GM19438 (cell line): Measurements from ENCODE around the gene CALML5.
"Not testable (repeated sequence)": the region's sequence is repeated elsewhere in the genome, so short reads cannot be mapped to it uniquely, and the experiment has no call there.

ENCODE experiments used
- ATAC-seq: cut with Tn5 transposase; IDR thresholded peaks from one replicate; pipeline ENCODE4 v1.9.1; 2021; ENCODE audit warnings: low read depth; ENCODE audit not compliant: unreplicated experiment

The CALML5 gene

GRCh38 chr10:5486853-5487235 is 12.5 kb downstream of the CALML5 start:
- no peak for ATAC-seq

DNA sequence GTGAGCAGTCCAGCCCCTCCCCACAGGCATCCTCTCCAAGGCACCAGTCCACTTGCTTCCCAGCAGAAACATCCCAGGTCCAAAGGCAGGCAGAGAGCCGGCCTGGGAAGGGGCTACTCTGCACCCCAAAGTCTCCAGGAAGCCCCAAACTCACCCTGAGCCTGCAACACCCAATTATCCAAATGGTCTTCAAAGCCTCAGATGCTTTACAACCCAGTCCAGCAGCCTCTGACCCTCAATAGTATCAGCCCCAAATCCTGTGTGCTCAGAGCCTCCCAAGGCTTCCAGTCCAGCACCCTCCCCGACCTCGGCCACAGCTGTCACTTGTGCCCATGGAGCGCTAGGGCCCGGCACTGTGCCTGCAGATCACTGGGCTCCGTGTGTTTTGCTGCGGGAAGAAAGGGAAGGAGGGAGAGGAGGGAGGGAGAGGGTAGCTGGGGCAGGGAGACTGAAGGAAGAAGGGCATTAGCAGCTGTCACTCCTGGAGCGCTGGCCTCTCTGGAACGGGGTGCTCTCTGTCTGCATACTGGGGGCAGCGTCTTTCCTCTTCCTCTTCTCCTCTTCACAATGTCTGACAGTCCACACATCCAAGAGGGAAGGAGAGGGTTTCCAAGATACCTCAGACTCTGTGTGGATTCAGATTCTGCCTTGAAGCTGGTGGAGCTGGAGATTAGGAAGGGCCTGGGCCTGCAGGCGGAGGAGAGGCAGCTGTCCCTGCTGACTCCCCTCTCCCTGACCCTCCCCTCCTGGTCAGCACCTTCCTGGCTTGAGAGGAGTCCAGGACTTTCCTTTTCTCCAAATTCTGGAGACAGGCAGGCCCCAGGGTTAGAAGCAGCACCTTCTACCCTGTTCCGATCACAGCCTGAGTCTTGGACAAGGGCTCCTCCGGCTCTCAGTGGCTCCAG is 13.2 kb downstream of the CALML5 start:
- ATAC-seq, result no peak

GRCh38 chr10:5485290-5485689 is 14.1 kb downstream of the CALML5 start:
- ATAC-seq, result no peak

GRCh38 chr10:5484205-5484604 is 15.2 kb downstream of the CALML5 start:
- no peak for ATAC-seq

DNA sequence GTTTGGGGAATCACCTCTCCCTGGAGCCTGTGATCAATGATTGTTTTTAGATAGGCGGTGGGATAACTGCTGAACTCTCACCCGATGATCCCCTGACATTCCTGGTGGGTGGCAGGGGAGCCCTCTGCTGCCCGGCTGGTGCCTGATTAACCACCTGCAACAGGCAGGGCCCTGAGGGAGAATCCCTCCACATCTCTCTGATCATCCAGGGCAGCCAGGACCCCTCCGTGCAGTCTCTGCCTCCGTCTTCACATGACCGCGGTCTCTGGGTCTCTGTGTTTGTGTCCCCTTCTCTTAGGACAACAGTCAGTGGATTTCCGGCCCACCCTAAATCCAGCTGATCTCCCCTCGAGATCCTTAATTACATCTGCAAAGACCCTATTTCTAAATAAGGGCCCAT is 17.4 kb downstream of the CALML5 start:
- no peak for ATAC-seq

DNA sequence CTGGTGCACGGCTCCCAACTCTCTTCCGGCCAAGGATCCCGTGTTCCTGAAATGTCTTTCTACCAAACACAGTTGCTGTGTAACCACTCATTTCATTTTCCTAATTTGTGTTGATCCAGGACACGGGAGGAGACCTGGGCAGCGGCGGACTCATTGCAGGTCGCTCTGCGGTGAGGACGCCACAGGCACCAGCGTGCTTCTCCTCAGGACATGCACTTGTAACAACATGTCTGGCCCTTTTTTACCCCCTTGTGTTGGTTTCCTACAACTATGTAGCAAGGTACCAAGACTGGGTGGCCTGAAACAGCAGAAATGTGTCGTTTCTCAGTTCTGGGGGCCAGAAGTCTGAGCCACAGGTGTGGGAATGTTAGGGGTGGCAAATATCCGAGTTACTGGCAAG is 18.2 kb downstream of the CALML5 start:
- no peak for ATAC-seq

DNA sequence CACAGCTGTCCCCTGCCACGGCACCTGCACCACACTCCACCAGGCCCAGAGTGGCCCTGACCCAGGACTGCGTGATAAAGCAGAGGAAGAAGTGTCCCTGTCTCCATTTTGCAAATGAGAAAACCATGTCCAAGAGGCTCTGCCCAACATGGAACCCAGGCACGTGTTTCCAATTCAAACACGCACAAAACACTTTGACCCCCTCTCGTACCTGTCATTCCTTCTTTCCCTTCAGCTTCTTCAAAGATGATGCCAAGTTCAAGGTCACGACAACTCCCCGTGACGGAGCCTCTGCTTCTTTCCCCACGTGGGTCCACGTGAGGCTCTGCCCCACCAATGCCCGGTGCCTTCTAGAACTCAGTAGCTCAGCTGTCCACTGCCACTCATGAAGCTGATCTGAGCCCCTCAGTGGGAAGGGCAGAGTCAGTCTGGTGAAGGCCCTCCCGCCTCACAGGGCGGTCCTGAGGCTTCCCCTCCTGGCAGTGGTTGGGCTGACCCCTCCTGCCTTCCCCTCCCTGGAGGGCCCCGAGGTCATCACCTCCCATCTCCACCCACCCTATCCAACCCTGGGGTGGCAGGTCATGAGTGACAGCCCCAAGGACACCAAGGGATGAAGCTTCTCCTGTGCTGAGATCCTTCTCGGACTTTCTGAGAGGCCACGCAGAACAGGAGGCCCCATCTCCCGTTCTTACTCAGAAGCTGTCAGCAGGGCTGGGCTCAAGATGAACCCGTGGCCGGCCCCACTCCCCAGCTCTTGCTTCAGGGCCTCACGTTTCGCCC is 19.0 kb downstream of the CALML5 start:
- ATAC-seq, result no peak

- ATAC-seq, result no peak
Measured at GRCh38 chr10:5479481-5480161, 19.7 kb downstream of the CALML5 start.

DNA sequence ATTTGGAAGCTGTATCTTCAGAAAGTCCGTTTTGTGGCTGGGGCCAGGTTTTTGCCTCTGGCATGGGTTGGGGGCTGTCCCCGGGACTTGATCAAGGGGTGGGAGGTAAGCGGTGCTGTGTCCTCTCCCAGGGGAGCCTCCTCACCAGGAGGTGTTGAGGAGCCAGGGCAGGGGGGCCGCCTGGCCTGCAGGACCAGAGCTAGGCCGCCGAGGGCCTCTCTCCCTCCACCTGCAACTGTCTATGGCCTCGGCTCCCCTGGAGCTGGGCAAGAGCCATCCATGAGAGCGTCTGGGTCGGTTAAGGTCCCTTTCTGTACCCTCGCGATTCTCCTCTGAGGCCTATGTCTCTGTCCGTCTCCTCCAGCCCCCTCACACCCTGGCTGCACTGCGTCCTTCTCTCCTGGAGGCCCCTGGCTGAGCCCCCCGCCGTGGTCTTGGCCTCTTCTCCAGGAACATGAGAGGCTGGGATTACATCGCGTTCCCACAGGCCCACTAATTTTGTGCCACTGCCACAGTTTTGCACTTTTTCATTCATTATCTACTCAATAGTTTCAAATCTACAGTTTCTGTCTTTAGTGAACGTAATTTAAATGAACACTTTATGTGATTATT is 20.6 kb downstream of the CALML5 start:
- no peak for ATAC-seq

DNA sequence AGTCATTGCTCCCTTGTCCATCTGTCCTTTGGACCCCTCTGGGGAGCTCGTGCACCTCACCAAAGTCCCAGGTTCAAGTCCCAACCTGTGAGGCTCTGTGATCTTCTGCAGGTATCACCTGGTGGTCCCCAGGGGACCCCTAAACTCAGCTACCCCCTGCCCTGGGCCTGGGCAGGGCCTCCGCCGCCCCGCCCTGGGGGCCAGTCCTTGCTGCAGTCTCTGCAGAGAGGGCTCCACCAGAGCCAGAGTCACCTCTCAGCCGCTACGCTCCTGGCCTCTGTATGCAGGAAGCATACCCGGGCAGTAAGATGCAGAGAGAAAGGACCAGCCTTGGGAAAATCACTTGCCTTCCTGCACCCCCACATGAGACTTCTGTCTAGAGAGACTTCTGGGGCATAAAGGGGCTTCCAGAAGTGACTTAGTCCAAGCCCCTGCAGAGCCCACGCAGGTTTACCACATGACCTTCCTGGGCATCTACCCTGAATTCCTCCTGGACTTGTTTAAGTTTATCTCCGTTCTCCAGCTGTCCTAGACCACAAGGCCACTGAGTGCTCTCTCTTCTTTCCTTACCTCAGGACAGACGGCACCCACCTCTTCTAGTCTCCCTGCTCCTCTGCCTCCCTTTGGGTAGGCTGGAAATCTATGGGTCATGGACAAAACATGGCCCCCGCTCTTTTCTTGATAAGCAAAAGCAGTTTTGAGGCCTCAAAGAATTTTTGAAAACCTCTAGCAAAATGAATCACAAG is 21.2 kb downstream of the CALML5 start:
- ATAC-seq, result no peak

DNA sequence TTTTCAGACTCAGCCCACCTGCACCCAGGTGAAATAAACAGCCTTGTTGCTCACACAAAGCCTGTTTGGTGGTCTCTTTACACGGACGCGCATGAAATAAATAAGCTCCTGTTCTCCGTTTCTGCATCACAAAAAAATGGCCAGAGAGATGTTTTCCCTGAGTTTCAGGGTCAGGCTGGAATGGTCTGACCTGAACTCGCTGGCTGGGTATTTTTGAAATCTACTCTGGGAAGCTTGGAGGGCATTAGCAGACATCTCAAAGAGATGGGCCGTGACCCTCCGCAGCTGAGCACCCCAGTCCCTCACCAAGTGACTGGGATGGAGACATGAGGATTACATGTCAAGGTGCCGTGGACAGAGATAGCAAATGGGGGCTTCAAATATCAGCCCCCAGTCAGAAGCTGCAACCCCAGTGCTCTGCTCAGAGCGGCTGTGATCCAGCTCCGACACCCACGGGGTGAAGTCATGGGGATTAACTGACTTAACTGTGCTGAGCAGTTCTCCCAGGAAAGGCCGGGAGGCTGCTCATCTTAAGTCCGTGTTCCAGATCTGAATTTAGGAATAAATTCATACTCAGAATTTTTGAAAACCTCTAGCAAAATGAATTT is 22.3 kb downstream of the CALML5 start:
- no peak for ATAC-seq

- not testable (repeated sequence) for ATAC-seq
Measured at GRCh38 chr10:5475974-5476807, 23.2 kb downstream of the CALML5 start.

DNA sequence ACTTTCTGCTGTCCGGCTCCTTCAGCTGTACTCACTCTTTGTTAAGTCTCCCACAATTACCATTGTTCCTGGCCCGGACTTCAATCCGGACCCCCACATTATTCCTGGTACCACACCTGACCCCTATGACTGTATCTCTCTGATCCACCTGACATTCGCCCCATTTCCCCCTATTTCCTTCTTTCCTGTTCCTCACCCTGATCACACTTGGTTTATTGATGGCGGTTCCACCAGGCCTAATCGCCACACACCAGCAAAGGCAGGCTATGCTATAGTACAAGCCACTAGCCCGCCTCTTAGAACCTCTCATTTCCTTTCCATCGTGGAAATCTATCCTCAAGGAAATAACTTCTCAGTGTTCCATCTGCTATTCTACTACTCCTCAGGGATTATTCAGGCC is 24.3 kb downstream of the CALML5 start:
- ATAC-seq, result not testable (repeated sequence)

- not testable (repeated sequence) for ATAC-seq
Measured at GRCh38 chr10:5474642-5475041, 24.7 kb downstream of the CALML5 start.

GRCh38 chr10:5470062-5470751 is 29.2 kb downstream of the CALML5 start:
- ATAC-seq, result no peak

DNA sequence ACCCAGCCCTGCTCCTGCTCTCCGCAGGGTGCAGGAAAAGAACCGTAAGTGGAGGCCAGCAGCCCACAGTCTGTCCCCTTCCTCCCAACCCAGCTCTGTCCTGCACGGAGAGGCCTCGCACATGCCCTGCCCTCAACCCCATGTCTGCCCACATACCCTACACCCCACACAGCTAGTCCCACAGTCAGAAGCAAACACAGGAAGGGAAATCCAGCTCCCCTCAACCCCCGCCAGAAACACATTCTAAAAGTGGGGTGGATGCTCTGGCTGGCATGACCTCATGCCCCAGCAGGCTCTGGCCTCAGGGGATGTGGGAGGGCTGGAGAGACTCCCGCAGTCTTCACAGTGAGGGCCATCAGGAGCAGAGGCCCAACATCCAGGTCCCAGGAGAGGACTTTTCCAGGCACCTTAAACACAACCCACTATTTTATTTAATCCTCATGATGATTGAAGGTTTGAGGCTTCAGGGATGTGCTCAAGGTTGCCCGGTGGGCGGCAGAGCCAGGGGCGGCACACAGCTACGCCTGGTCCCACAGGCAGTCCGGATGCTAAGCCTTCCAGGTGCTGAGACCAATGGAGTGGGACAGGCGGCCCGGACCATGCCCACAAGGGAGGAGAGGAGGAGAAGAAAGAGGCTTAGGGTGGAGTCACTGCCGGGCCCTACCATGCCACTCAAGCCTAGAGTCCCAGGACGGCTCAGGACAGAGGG is 29.9 kb downstream of the CALML5 start:
- no peak for ATAC-seq

DNA sequence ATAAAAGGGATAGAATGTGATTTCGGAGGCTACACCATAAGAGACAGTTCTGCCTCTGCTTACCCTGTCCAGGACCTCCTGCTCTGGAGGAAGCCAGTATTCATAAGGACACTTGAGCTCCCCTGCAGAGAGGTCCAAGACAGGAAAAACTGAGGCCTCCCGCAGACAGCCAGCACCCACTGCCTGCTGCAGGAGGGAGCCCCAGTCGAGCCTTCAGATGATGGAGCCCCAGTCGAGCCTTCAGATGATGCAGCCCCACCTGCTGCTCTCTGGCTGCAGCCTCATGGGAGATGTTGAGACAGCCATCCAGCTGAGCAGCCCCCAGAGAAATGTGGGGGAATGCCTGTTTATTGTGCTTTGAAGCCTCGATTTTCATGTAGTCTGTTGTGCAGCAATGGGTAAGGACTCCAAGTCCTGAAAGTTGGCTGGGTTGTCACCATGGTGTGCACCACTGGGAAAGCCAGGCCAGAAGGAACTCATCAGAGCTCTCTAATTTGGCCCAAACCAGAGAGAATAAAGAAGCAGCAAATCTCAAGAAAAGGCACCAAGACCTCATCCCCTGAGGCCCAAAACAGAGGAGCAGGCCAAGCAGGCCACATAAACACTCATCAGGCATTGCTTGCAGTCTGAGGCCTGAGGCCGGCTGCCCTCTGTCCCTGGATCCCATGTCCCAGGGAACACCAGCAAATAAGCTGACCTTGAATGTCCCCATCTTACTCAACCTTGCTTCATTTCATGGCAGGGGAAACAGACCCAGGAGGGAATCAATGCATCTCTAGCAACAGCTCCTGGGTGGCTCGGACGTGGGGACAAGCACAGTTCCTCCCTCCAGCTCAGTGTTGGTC is 30.9 kb downstream of the CALML5 start:
- no peak for ATAC-seq
